SKM-1 (cell line): ENCODE data around the gene SUOX.
"Not testable (repeated sequence)": the region's sequence is repeated elsewhere in the genome, so short reads cannot be mapped to it uniquely, and the experiment has no call there.

Experiments used
- DNase-seq: peaks from one replicate; lab custom pipeline; 2025; ENCODE audit not compliant: unreplicated experiment; lab: John Stamatoyannopoulos, UW

Gene SUOX

GRCh38 chr12:56017181-56017580 is 20.1 kb downstream of the SUOX start:
- no peak for DNase-seq

- no peak for DNase-seq
Observed at GRCh38 chr12:56018356-56018755, 21.3 kb downstream of the SUOX start.

GRCh38 chr12:56020423-56021184 is 23.5 kb downstream of the SUOX start, which contains the start of gene IKZF4:
IKZF4 (plus strand) TSS chr12:56021043; CDS start chr12:56021494, 451 bp downstream.
- peak; percentile 63 for DNase-seq

- DNase-seq, result no peak
Observed at GRCh38 chr12:56021889-56022497, 24.9 kb downstream of the SUOX start.

GRCh38 chr12:56028511-56029165 is 31.6 kb downstream of the SUOX start:
- DNase-seq, result no peak

- no peak for DNase-seq
Observed at GRCh38 chr12:56029166-56029519, 32.1 kb downstream of the SUOX start.

- DNase-seq, result no peak
Observed at GRCh38 chr12:56029666-56030293, 32.7 kb downstream of the SUOX start.

GRCh38 chr12:56031987-56032386 is 34.9 kb downstream of the SUOX start:
- DNase-seq, result no peak

GRCh38 chr12:56034586-56035332 is 37.7 kb downstream of the SUOX start:
- no peak for DNase-seq

GRCh38 chr12:56037161-56037560 is 40.1 kb downstream of the SUOX start:
- no peak for DNase-seq

GRCh38 chr12:56038022-56038655 is 41.1 kb downstream of the SUOX start:
- DNase-seq, result no peak

- DNase-seq, result no peak
Observed at GRCh38 chr12:56040151-56040550, 43.1 kb downstream of the SUOX start.

- no peak for DNase-seq
Observed at GRCh38 chr12:56040963-56041551, 44.0 kb downstream of the SUOX start.

GRCh38 chr12:56041552-56042429 is 44.7 kb downstream of the SUOX start, which contains the start of gene RPS26:
RPS26 (plus strand) TSS chr12:56041918; CDS start chr12:56042167, 249 bp downstream.
- DNase-seq, result peak; percentile 72

- not testable (repeated sequence) for DNase-seq
Observed at GRCh38 chr12:56042430-56042813, 45.3 kb downstream of the SUOX start.

GRCh38 chr12:56042843-56043242 is 45.8 kb downstream of the SUOX start:
- no peak for DNase-seq

- no peak for DNase-seq
Observed at GRCh38 chr12:56046027-56046780, 49.1 kb downstream of the SUOX start.

- no peak for DNase-seq
Observed at GRCh38 chr12:56053407-56053893, 56.4 kb downstream of the SUOX start.
